Activated CD8-positive, alpha-beta memory T cell treated with anti-CD3 and anti-CD28 coated beads, Interleukin-2, amount 50 U/mL, for 24 hours (primary cell): Measurements from ENCODE around the gene USP26.
"Not testable (repeated sequence)": the region's sequence is repeated elsewhere in the genome, so short reads cannot be mapped to it uniquely, and the experiment has no call there.

ENCODE experiments used
- DNase-seq: peaks from one replicate; pipeline ENCODE4 v3.0.0-alpha.2; 2020; ENCODE audit errors: extremely low read depth

The USP26 gene, protein sequence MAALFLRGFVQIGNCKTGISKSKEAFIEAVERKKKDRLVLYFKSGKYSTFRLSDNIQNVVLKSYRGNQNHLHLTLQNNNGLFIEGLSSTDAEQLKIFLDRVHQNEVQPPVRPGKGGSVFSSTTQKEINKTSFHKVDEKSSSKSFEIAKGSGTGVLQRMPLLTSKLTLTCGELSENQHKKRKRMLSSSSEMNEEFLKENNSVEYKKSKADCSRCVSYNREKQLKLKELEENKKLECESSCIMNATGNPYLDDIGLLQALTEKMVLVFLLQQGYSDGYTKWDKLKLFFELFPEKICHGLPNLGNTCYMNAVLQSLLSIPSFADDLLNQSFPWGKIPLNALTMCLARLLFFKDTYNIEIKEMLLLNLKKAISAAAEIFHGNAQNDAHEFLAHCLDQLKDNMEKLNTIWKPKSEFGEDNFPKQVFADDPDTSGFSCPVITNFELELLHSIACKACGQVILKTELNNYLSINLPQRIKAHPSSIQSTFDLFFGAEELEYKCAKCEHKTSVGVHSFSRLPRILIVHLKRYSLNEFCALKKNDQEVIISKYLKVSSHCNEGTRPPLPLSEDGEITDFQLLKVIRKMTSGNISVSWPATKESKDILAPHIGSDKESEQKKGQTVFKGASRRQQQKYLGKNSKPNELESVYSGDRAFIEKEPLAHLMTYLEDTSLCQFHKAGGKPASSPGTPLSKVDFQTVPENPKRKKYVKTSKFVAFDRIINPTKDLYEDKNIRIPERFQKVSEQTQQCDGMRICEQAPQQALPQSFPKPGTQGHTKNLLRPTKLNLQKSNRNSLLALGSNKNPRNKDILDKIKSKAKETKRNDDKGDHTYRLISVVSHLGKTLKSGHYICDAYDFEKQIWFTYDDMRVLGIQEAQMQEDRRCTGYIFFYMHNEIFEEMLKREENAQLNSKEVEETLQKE

DNA sequence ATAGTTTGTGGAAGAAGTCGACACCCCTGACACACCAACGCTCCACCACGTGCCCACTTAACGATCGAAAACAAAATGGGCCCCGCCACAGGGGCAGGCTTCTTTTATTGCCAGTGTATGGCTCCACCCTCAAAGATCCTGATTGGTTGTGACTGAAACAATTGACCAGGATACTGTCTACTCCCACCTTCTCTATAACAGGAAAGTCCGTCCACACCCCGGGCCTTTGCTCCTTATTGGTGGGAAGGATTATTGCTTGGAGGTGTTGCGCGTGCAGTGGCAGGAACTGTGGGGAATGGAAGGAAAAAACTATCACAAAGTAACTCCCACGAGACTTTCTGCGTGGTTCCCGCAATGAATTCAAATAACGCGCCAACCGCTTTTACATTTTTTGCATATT lies at the start of gene USP26:
Gene USP26, minus strand, starts transcription at position 79 of the 400 bp plus-strand sequence. CDS start 68,889 bp downstream, outside the sequence.
- no peak for DNase-seq

DNA sequence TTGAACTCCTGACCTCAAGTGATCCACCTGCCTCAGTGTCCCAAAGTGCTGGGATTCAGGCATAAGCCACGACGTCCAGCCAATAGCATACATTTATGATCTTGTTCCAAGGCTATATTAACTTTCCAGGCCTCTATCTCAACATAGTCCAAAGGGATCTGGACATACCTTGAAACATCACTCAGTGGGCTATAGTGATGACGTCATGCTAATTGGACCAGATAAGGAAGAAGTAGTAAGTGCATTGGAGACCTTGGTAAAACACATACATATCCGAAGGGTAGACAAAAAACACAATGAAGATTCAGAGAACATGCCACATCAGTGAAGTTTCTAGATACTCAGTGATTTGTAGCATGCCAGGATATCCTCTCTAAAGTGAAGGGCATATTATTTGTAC lies 37.4 kb upstream of the USP26 start:
- DNase-seq: no peak

DNA sequence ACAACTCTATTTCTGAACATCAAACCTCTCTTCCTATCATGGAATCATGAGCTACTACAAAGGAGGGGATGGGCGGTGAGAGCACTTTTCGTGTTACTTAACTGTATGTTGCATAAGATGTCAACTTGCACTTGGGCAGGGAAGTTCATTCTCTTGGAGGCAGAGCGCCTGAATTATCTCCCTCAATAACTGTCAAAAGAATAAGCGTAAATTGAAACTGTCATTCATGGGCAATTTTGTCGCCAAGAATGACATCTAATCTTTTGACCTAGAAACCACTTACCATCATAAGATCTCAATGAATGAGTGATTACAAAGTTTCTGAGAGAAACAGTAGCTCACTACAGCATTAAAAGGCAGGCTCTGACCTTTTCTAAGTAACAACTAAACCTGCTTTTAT lies 23.5 kb upstream of the USP26 start:
- DNase-seq: no peak

DNA sequence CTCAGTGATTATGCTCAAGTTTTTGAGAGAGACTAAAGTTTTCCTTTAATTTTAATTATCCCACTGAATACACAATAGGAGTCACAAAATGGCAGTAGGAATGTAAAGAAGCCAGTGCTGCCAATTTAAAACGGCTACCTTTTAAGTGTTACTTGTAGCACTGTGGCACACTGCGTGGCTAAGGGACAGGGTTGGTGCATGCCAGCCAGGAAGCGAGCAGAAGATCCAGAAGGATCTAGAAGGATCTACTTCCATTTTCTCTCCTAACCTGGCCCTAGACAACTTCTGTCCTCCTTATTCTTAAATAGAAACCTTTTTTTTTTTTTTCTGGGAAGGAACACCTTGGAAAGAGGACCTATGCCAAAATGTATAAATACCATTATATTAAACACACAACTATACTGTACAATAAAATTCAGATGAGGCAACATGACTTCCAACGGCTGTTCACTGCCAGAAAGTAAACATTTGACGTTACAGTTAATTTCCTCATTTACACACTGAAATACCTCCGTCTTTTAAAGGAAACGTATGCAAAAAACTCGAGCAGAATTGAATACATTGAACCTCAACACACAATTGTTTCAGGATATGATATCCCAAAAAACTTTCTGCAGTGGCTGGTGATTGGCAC lies 2.7 kb downstream of the USP26 start:
- DNase-seq: no peak

DNA sequence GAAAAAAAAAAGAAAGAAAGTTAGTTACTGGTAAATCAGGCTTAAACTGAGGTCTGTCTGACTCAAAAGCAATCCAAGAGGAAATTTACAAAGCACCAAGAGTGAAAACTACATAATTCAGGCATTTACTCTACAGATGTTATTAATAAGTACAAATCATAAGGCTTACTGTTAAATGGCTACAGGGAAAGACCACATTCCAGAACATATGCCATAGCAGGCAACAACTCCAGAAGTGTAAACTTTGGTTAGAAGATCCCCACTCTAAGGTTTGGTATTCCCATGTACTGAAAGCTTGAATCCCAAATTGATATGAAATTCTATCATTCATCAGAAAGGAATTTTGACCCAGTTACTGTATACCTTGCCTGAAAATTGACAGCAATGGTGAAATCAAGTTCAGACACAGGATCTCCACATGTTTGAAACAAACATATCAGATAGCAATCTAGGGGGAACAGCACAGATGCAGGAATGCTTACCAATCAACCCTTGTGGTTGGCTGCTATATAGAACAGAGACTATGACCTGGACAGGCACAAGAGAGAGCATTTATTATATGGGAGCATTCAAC lies 6.6 kb downstream of the USP26 start:
- DNase-seq: no peak

DNA sequence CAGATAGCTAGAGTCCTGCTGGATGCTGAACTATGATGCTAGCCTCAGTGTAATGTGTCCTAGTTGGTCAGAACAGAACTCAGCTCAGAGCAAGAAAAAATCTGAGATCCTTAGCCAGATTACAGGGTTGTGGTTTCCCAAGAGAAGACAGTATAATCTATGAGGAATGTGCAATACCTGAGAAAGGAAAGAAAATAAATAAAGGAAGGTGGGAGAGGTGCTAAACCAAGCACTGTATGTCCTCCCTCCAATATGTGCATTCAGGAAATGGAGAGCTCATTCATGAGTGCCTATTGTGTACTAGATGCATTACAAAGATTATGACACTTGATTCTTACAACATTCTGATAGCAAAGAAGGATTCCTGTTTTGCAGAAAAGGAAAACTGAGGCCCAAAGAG lies 7.5 kb downstream of the USP26 start:
- DNase-seq: no peak

DNA sequence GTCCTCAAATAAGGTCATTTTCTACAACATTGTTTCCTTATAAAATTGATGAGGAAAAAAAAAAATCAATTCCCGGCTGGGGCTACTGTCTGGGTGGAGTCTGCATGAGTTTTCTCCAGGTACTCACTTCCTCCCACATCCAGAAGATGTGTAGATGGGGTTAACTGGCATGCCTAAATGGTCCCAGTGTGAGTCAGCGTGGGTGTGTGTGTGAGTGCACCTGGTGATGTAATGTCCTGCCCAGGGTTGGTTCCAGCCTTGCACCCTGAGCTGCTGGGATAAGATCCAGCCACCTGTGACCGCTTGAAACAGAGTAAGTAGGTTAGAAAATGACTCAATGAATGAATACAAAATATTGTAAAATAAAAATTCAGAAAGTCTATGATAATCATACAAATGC lies 11.1 kb downstream of the USP26 start:
- no peak for DNase-seq

DNA sequence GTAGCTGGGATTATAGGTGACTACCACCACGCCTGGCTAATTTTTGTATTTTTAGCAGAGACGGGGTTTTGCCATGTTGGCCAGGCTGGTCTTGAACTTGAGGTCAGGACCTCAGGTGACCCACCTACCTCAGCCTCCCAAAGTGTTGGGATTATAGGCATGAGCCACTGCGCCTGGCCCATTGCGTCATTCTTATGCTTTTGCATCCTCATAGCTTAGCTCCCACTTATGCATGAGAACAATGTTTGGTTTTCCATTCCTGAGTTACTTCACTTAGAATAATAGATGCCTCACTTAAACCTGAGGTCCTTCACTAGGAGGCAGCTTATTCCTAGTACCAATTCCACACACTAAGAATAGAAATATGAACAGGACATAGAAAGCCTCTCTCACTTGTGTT lies 11.9 kb downstream of the USP26 start:
- not testable (repeated sequence) for DNase-seq

DNA sequence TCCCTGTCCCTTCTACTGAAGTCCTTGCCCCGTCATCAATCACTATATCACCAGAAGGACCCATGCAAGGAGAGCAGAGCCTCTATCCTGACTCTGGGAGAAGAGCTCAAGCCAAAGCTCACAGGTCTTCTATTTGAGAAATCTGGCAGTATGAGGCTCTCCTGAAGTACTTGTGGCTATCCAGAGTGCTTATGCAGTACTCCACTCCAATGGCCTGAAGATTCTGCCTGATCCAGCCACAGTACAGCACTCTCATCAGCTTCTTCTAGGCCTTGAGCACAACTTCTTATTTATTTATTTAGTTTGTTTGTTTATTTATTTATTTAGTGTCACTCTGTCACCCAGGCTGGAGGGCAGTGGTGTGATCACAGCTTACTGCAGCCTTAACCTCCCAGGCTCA lies 13.0 kb downstream of the USP26 start:
- no peak for DNase-seq

DNA sequence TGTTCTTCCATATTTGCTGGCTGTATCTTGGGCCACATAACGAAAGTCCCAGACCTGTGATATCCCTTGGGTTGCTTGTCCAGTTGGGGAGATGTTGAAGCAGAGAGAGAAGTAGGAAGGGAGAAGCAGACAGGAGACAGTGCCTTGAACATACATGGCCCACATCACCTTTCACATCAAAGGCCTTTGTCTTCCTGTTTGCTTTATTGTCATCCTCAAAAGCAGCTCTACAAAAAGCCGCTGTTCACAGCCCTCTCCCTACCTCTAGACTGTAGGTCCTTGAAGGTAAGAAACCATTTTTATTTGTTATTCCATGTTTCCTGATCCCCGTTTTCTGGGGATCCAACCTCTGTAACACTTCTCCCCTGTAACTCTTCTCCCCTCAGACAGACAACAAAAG lies 14.9 kb downstream of the USP26 start:
- no peak for DNase-seq

DNA sequence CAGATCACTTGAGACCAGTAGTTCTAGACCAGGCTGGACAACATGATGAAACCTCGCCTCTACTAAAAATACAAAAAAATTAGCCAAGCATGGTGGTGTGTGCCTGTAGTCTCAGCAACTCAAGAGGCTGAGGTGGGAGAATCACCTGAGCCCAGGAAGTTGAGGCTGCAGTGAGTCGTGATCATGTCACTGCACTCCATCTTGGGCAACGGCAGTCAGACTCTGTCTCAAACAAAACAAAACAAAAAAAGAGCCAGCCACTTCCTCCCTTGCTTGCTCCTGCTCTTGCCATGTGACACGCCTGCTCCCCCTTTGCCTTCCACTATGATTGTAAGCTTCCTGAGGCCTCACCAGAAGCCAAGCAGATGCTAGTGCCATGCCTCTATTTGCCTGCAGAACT lies 19.1 kb downstream of the USP26 start:
- DNase-seq: not testable (repeated sequence)

DNA sequence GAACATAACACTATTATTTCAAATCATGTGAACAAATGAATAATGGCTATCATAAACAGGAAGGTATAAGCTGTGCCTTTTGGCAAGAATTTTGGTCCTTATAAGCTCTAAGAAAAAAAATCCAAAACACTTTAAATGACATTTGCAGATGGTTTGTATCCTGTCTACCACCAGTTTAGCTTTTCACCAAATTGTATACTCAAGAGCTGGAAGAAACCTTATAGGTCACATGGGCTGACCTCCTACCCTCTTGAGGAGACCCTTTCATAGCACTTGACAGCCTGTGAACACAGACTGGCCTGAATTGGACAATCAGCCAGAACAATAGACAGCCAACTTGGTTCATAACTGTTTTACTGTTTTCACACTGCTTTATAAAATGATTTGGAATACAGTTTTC lies 24.3 kb downstream of the USP26 start:
- DNase-seq: no peak

DNA sequence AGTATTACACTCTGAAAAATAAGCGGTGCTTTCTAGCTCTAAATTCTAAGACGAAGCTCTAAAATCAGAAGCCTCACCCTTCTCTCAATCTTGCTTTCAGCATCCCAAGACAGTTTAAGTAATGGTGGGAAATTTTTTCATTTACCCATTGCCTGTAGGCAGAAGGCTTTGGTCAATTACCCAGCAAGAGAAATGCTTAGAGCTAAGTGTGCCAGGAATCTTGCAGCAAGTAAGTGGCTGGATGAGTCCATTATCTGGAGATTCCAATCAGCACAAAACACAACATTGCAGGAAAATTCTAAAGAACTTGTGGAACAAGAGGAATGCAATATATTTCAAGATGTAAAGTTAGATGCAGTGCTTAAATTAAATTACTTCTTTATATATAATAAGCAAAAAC lies 28.4 kb downstream of the USP26 start:
- no peak for DNase-seq

DNA sequence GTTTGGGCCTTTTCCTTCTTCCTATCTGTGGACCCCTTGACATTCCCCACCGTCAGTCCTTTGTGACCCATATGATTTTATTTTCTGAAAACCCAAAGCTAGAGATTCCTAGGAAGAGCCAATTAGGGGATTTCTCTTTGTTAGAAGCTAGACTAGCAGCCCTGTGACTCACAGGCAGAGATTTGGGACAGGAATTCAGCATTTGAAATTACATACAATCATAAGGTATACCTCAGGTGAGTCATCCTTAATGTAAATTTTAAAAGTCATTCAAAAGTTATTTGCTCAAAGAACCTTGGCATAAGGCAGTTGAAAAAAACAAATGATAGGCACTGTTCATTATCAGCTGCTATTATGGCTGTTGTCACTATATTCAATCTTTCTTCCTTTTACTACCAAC lies 40.6 kb downstream of the USP26 start:
- no peak for DNase-seq

DNA sequence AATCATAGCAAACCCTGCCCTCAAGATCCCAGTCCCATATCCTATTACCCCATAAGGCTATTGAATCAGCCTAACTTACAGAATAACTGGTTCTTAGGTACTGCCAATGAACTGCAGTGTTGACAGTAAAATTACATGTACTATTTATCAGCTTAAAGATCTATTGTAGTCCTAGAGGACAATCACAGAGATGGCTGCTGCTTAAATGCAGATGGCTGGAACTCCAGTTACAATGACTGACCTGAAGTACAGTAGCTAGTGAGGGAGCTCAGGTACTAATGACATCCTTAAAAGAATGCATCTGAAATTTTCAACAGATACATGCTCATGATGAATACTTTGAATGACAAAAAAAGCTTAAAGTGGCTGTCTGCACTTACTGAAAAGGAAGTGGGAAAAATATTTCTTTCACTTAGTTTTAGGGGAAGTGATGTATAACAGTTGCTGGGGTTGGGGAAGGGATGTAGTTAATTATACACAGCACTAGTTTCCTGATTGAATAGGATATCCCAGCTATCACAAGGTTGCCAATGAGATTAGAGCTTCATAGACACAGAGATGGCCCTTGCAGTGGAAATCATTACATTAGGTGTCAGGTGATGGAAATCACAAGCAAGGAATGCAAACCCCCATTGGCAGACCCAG lies 42.0 kb downstream of the USP26 start:
- no peak for DNase-seq

DNA sequence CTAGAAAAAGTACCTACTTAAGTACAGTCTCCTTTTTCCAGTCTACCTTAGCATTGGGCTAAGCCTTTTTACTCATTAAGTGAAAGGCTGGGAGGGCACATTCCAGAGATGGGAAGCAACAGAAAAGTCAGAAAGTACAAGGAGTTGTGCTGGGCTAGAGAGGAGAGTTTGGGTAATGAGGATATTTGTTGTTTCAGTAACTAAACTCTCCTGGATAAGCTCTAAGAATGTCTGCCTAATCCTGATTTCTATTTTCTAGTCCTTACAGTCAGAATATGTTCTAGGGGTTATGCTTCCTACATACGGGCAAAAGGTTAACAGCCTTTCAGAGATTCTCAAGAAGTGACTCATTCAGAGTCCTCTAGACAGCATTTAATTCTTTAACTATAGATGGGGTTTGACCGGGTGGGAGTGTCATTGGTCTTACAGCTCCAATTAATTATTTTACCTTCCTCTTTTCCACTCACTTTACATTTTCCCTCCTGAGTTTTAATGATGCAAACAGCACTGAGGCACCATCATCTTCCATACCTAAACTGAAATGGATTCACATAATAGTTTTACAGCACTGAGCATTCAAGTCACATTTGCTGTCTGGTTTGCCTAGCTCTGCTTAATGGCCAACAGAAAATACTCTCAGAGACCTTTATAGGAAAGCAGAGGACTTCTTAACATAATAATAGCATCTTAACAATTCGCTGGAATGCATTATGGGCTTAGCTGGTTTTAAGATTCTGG lies 42.9 kb downstream of the USP26 start:
- no peak for DNase-seq

DNA sequence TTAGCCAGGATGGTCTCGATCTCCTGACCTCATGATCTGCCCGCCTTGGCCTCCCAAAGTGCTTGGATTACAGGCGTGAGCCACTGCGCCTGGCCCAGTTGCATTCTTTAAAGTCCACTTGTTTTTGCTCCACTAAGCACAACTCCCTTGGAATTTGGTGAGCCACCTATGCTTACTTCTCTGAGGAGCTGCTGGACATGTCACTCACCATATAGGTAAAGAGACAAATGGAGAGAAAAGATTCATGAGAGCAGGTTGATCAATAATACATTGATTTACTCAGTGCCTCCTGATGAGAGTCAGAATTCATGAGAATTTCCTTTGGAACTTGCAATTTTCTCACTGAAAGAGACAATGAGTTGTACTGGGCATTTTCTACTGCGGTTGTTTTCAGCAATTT lies 48.2 kb downstream of the USP26 start:
- DNase-seq: no peak

DNA sequence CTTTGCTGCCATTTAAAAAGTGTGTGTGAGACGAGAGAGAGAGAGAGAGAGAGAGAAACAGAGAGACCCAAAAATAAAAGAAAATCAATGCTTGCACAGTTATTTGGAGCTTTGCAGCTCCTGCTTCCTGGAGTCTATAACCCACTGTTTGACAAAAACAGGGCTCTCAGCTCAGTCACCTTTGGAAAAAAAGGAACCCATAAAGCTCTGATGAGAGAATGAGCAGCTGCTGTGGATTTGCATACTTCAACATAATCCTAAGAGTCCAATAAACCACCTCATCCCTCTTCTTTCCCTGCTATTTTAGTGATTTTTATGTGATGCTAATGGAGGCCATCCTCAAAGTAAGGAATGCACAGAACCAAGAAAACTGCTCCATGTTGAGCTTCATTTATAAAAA lies 50.3 kb downstream of the USP26 start:
- DNase-seq: no peak

DNA sequence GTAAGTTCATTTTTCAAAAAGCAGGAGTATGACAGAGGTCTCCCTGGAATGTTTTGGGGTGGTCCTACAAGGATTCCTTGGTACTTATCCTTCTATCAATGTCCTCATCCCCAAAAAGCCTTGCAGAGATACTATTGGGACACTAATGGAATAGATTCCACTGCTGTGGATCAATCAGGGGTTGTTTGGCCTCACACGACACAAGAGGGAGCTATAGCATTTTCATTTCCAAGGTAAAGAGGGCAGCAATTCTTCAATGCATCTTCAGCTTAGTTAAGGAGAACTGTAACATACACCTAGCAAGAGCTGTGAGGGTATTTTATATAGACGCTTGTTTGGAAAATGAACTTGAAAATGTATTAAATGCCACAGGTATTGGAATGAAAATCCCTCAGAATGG lies 50.9 kb downstream of the USP26 start:
- no peak for DNase-seq

DNA sequence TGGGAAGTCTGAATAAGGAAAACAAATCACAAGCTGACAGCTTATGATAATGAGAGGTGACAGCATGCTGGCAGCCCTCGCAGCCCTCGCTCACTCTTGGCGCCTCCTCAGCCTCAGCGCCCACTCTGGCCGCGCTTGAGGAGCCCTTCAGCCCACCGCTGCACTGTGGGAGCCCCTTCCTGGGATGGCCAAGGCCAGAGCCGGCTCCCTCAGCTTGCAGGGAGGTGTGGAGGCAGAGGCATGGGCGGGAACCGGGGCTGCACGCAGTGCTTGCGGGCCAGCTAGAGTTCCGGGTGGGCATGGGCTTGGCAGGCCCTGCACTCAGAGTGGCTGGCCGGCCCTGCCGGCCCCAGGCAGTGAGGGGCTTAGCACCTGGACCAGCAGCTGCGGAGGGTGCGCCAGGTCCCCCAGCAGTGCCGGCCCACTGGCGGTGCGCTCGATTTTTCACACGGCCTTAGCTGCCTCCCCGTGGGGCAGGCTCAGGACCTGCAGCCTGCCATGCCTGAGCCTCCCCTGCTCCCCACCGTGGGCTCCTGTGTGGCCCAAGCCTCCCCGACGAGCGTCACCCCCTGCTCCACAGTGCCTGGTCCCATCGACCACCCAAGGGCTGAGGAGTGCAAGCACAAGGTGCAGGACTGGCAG lies 52.6 kb downstream of the USP26 start:
- DNase-seq: not testable (repeated sequence)
